NCI-H2107 treated with DMSO at 0.1 percent for 48 hours (cell line): ENCODE results near the gene LMX1A.

Source experiments
- DNase-seq: peaks from one replicate; lab custom pipeline; 2025; ENCODE audit not compliant: unreplicated experiment; lab: John Stamatoyannopoulos, UW

Gene LMX1A

DNA sequence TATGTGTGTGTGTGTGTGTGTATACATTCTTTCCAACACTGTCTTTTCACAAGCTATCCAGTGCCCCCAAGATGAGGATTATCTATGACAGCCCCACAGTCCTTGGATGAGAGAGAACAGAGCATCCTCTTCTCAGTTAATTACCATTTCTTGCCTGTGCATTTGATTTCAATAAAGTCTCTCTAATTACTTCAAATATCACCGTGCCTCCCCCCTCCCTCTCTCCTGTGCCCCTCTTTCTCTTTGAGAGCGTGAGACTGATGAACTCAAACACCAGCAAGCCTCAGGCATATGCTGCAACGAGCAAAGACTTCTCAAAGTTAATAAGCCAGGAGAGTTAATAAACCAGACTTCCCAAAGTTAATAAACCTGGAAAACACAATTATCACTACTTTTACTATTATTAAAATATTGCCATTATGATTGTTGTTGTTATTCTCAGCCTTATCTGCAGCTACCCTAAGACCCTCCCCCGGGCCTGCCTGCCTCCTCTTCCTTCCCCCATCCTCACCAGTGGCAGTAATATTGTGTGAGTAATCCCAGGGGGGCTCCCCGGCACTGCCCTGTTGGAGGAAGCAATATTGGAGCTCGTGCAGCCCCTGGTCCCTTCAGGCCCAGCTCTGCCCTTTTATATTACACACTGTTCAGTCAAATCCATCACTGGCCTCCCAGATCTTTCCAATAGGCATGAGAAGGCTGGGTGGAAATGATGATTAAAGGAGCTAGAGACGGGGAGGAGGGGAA lies 30.9 kb downstream of the LMX1A start:
- no peak for DNase-seq

DNA sequence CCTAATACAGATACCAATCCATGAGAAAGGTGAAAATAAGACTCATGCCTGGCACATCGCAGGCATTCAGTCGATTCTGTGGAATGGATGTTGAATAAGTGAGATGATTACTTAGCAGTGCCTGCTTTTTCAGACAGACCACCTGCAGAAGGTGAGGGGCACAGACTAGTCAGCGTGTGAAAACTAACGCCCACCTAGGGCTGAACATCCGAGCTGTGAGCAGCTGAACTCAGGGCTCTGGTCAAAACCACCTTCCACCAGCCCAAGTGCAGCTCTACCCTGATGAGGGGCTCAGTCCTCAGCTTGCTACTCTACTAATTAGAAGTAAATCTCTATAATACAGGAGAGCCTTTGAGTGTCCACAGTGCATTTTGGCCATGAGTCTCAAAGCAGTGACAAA lies 32.5 kb downstream of the LMX1A start:
- DNase-seq, result no peak

- no peak for DNase-seq
Observed at GRCh38 chr1:165317612-165318011, 38.9 kb downstream of the LMX1A start.

GRCh38 chr1:165316153-165316772 lies 40.3 kb downstream of the LMX1A start:
- no peak for DNase-seq

DNA sequence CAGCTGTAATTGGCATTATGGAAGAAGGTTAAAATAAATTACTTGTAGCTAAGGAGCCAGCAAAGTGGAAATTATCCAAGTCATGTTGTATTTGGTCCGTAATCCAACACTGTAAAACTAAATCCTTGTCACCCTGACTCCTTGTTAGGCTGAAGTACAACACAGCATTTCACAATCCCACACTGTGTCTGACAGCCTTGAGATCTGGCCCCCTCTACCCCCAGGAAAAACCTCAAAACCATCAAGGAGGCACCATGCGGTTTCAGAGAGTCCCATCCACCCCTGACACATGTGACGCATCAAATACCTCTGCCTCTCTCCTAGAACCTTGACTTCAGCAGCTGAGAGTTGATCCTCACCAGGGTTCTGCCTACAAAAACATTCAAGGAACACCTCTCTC lies 41.0 kb downstream of the LMX1A start:
- no peak for DNase-seq

DNA sequence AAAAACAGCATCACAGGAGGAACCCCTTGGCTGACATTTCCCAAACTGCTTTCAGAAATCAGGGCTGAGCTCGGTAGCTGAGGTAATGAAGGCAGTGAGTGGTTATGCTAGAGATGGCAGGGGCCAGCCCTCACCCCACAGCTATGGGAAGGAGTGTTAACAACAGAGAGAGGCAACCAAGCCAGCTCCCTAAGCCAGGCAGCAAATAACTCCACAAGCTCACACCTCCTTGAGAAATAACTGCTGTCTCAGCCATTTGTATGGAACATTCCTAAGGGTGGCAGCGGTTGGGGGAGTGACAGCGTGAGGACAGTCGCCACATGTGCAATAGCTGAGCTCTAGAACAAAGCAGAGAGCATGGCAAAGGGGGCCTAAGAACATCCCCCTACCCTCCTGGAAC lies 42.6 kb downstream of the LMX1A start:
- DNase-seq, result no peak

DNA sequence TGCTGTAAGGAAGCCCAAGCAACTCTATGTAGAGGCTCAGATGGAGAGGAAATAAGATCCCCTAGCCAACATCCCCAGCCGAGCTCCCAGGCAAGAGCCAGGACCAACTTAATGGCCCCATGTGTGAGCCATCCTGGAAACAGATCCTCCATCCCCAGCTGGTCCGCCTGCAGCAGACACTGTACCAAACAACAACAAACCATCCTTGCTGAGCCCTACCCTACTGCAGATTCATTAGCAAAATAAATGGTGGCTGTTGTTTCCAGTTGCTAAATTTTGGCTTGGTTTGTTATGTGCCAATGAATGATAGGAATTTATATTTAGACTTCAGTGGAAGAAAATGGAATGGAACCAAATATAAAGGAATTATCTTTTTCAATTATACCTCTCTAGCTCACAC lies 43.9 kb downstream of the LMX1A start:
- DNase-seq, result no peak

- no peak for DNase-seq
Observed at GRCh38 chr1:165306543-165307434, 49.7 kb downstream of the LMX1A start.

GRCh38 chr1:165303386-165303785 lies 53.1 kb downstream of the LMX1A start:
- no peak for DNase-seq

GRCh38 chr1:165300400-165300903 lies 56.1 kb downstream of the LMX1A start:
- no peak for DNase-seq

- DNase-seq, result no peak
Observed at GRCh38 chr1:165298203-165298820, 58.2 kb downstream of the LMX1A start.

- DNase-seq, result no peak
Observed at GRCh38 chr1:165296205-165296604, 60.3 kb downstream of the LMX1A start.

DNA sequence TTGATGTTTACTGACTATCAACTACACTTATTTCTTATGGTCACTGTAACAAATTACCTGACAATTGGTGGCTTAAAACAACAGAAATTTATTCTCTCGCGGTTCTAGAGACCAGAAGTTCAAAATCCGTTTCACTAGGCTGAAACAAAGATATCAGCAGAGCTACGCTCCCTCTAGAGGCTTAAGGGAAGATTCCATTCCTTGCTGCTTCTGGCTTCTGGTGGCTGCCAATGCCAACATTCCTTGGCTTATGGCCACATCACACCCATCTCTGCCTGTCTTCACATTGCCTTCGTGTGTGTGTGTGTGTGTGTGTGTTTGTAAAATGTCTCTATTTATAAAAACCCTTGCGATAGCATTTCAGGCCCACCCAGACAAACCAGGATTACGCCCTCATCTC lies 66.4 kb downstream of the LMX1A start:
- no peak for DNase-seq

- no peak for DNase-seq
Observed at GRCh38 chr1:165289556-165289955, 67.0 kb downstream of the LMX1A start.

DNA sequence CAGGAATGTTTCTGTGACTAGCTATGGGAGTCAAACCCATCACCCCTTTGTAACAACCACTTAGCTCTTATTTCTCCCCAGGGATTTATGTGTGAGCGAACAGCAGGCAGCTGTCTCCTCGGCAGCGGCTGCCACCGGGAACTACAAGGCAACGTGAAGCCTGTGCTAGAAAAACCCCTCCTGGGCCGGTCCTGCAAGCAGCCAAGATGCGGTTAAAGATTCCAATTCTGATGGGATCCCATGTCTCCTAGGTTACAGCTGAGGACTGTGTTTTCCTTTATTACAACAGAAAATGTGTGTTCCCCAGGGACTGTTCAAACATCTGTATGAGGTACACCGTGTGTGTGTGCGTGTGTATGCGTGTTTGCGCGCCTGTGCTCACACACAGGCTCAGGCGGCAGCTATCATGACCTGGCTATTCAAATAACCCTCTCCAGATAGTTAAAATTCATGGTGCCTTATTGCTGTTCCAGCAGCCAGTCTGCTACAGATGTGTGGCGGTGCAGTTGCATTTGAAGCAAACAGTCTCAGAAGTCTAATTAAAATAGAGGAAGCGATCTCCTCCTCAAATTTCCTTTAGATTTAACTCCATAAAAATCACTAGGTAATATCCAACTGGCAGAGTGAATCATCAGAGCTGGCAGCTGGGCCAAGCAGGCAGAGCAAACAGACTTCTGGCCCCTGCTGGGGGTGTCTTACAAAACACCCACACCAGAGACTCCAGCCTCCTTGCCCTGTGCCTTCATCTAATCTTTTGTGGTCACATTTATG lies 68.0 kb downstream of the LMX1A start:
- DNase-seq, result peak; percentile 97

- DNase-seq, result no peak
Observed at GRCh38 chr1:165287781-165288180, 68.7 kb downstream of the LMX1A start.

DNA sequence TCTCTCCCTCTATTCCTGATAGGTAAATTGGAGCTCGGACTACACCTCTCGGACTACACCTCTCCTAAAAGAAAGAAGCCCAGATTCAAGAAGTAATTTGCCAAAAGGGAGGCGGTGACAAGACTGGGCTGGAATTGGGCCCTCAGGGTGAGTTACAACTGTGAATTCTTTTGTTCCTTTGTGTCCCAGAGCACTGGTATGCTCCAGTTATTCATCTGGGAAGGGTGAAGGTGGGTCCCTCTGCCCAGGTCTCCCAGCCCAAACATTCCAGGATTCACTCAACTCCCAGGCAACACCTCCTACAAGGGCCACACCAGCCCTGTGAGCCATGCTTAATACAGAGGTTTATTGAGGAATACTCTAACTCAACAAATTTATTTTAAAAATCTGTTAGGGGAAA lies 69.2 kb downstream of the LMX1A start:
- DNase-seq, result no peak

DNA sequence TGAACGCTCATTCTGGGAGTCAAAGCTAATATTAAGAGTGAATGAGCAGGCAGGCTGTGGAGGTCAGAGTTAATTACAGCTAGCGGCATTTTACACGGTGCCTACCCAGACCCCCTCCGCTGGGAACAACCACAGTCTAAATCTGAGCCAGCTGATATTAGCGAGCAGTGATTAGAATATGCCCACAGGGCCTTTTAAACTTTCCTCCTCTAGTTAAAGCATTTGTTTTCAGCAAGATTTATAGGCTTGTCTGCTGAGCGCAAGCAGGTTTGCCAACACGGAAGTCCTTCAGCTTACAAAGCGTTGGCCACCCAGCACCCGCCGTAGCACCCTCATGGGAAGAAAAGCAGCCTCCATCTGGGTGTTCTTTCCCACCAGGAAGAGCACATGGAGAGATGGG lies 72.1 kb downstream of the LMX1A start:
- no peak for DNase-seq

DNA sequence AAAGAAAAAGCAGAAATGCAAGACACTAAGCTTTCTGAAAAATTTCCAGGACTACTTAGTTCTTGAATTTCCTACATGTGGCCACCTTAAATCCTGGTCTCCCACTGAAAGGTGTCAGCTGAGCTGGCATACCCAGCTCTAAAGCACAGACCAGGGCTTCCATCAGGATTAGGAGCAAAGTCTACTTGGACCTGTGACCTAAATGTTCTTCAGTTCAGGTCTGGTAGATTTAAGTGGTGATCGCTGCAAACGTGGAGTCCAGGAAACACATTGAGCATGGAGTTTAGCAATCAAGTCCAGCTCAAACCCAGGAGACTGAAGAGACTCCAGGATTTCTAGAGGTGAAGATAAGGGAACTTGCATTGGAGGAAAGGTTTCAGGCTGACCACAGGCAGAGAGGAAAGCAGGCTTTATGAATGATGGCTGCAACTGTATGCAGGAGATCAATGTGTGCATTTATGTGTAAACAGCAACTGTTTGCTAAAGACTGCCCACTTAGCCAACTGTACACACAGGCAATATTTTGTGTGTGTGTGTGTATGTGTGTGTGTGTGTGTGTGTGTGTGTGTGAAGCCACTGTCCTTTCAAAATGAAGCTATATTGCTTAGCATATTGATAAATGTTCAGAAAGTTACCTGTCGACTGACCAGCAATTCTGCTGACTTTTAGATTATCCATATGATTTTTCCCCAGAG lies 75.2 kb downstream of the LMX1A start:
- no peak for DNase-seq

GRCh38 chr1:165279882-165280281 lies 76.6 kb downstream of the LMX1A start:
- DNase-seq, result no peak
